HG02981 (cell line): ENCODE measurements around the gene ANAPC16.
"Not testable (repeated sequence)": the region's sequence is repeated elsewhere in the genome, so short reads cannot be mapped to it uniquely, and the experiment has no call there.

ENCODE experiments used
- ATAC-seq: cut with Tn5 transposase; IDR thresholded peaks from one replicate; pipeline ENCODE4 v1.9.1; 2021; ENCODE audit warnings: mild to moderate bottlenecking, moderate library complexity; ENCODE audit not compliant: unreplicated experiment

The ANAPC16 gene

DNA sequence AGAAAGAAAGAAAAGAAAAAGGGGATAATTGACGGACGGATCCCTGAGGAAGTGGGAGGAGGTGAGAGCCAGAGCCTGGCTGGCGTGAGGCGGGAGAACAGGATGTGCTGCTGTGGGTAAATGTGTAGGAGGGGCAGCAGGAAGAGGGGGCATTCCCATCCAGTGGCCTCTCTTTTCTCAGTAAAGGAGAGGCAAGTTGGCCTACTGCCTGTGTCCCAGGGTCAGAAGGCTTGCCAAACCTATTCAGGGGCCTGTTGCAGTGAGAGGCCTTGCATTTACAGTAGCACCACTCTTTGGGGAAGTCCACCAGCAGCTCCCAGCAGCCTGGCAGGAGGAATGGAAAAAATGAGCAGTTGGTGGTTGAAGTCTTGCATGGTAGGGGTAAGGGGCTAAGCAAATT lies 26.9 kb downstream of the ANAPC16 start:
- ATAC-seq: no peak

DNA sequence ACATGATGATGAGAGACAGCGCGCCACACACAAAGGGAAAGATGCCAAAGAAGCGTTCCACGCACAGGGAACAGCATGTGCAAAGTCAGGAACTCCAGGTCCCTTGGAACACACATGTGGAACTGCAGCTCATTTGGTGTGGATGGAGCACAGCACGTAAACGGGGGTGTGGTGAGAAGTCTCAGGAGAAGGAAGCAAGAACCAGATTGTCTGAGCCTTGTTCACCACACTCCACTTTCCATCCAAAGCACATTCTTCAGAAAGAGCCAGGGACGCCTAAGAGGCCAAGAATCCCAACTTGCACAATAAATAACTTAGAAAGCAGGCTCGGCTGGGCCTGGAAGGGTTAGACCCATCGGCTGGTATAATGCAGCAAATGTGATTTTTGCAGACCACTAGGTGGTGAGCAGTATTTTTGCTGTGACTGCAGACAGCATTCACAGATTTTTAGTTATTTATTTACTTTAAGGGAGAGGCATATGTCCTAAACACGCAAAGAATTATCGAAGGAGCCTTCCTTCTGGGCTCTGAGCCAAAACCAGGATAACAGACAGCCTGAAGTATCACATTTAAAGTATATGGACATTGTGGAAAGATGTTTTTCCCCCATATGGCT lies 28.1 kb downstream of the ANAPC16 start:
- ATAC-seq: no peak

DNA sequence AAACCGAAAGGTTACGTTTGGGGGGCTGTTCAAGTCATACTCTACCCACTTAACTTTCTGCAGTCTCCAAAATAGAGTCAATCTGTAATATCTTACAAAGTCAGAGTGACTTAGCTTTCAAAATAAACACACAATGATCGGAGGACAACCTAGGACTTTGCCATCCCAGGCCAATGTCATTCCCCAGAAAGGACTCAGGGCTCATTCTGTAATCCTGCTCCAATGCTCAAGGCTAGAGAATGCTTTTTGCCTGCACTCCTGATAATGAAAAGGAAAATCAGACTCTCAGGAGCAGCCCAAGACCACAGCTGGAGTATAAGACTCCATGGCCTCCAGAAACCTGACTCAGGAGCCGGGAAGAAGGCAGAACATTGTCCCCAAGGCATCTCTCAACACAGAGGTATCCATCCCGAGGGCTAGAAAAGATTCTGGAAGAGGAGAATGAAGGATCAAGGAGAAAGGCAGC lies 28.8 kb downstream of the ANAPC16 start:
- ATAC-seq: no peak

- ATAC-seq: no peak
Observed at GRCh38 chr10:72245949-72246525, 30.2 kb downstream of the ANAPC16 start.

- ATAC-seq: peak; percentile 82
Observed at GRCh38 chr10:72248468-72249151, 32.8 kb downstream of the ANAPC16 start.

GRCh38 chr10:72249176-72249862 lies 33.5 kb downstream of the ANAPC16 start:
- not testable (repeated sequence) for ATAC-seq

DNA sequence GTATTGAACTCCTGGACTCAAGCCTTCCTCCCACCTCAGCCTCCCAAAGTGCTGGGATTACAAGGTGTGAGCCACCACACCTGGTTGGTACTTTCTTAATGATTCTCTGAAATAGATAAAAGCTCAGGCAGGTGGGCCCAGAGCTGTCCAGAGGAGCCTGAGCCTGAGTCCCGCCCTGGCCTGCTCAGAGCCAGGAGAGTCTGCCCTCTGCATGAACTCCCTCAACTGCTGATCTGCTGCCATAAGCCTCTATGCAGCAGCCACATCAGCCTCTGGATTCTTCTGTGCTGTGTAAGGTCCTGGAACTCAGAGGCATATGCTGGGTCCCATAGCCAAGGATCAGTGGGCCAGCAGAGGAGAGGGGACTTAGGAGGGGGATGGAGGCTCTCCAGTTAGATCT lies 34.9 kb downstream of the ANAPC16 start:
- no peak for ATAC-seq

- ATAC-seq: no peak
Observed at GRCh38 chr10:72251635-72252034, 35.8 kb downstream of the ANAPC16 start.

DNA sequence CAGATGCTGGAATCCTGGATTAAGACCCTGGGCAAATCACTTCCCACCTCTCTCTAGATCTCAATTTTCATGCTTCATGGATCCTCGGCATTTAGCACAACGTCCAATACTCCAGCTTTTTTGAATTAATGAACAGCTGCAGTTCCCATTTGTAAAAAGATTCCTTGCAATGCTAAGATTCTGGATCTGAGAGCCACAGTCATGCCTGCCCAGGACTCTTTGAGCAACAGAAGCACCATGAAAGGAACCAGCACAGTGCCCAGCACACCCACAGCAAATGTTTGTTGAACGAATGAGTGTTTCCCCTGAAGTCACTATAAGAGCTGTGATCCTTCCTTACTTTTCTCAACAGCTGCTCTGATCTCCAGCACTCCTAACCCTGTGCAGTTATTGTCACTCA lies 37.2 kb downstream of the ANAPC16 start:
- ATAC-seq: no peak

DNA sequence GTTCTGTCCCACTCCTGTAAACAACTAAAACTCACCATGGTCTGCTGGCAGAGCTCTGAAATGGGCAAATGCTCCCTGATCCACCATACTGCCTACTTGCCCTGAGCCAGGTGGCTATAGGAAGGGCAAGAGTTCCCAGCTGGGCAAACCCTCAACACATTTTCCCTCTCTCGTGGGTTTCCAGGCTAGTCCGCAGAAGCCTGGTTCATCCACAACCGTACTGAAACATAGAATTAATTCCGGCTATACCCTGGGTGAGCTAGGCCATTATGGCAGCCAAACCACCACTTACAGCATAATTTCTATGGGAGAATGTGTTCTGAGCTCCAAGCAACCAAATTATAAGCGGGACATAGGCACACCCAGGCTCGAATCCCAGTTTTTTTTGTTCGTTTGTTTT lies 37.8 kb downstream of the ANAPC16 start:
- no peak for ATAC-seq

- ATAC-seq: no peak
Observed at GRCh38 chr10:72254813-72255568, 39.2 kb downstream of the ANAPC16 start.

DNA sequence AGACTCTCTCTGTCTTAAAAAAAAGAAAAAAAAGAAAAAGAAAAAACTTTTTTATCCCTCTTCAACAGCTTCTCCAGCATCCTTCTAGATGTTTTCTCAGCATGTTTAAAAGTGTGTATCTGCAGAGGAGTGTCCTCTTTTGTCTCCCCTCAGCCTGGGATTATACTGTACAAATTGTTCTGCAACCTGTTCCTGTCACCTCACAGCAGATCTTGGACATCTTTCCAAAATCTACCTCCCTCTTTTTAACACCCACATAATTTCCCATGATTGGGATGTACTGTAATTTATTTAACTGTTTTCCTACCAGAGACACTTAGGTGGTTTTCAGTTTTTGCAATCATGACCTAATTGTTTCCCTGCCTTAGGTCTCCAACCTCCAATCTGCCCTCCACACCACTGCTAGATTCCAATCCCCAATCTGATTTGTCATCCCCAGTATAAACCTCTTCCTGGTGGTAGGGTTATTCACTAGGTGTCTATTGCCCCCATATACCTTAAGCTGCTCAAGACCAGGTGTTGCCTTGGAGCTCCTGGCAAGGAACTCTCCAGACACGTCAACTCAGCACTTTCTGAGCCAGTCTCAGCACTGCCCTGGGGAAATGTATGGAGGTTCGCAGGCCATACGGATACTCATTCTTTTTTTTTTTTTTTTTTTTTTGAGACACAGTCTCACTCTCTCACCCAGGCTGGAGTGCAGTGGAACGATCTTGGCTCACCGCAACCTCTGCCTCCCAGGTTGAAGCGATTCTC lies 40.3 kb downstream of the ANAPC16 start:
- ATAC-seq: no peak

DNA sequence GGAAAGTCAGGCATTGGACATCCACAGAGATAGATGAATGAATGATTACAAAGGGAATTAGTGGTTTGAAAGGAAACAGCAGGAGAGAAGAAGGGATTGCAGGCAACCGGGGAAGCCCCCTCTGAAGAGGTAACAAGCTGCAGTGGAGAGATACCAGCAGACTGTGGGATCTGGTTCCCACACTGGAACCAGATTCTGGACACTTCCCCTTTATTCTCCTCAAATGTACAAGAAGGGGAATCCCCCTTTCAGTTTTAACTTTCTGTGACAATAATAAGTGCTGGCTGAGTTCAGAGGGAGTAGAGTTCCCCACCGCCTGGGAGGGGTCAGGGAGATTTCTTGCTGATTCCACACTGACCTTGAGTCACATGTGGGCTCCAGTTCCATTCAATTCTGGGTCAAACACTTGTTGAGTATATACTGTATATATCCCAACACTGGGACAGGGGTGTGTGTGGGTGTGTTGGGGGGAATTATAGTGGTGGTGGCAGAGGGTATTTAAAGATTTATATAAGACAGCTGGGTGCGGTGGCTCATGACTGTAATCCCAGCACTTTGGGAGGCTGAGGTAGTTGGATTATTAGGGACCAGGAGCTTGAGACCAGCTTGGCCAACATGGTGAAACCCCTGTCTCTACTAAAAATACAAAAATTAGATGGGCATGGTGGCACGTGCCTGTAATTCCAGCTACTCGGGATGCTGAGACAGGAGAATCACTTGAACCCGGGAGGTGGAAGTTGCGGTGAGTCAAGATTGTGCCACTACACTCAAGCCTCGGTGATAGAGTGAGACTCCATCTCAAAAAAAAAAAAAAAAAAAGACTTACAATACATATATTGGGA lies 41.5 kb downstream of the ANAPC16 start:
- peak; percentile 27 for ATAC-seq

GRCh38 chr10:72258617-72259016 lies 42.8 kb downstream of the ANAPC16 start:
- no peak for ATAC-seq

GRCh38 chr10:72259491-72260238 lies 43.9 kb downstream of the ANAPC16 start:
- no peak for ATAC-seq

DNA sequence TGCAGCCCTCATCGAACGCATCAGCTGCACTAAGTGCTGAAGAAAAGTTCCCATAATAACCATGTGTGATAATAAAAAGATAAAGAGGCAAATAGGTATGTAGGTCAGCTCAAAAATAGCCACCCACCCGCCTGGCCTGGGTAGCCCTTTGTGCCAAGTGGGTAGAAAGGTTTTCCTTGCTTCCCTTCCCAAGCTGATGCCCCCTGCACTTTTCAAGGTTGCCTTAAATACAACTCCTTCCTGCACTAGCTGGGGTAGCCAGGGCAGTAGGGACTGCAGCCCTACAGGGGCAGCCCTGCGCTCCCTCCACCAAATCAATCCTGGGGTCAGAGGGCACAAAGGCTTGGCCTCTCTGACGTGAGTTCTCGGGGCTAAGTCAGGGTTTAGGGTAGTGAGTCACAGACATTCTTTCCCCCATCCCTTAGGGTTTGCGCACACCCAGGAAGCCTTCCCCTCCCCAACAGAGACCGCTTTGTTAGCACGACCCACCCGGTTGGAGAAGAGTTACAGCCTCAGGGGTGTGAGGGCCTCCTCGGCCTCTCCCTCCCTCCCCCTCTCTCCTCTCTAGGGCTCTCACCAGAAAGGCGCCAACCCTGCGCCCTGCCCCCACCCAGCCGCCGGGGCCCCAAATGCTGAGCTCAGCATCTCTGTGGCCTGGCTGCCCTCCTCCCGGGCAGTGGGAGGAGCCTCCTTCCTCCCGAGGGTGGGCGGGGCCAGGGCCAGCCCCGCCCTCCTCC lies 44.6 kb downstream of the ANAPC16 start:
- peak; percentile 42 for ATAC-seq

DNA sequence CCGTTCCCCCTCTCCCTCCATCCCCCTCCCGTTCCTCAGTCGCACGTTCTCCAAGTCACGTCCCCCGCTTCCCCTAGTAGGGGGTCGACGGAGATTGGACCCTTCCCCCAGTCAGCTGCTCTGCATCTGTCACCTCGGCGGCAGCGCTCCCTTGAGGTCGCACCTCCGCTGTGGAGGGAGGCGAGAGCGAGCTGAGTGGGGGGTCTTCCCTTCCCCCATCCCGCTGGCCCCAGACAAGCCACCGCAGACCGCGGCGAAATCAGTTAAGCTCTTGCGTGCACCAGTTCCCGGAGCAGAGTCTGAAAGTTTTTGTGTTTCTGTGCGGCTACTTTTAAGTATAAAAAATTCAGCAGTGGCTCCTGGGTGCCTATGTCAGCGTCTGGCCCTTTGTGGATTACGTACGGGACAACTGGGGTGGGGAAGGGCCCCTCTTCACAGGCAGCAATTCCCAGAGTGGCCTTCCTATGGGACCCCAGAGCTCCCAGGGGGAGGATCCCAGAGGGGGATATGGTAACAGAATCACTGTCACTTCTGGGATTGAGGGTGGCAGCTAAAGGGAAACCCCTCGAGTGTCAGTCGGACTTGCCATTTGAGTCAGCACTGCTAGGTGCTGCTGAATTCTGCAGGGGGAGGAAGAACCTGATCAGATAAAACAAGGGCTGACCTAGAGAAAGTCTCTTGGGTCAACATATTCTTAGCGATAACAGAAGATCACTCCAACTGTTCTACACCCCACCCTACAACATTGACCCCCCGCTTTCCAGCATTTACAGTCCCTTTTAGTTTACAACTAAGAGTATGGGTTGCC lies 45.4 kb downstream of the ANAPC16 start:
- peak; percentile 52 for ATAC-seq
